Natural killer cell (primary cell): Measurements from ENCODE around the gene SSH2. TPM values are rescaled to one million over a fixed set of nuclear protein-coding genes. Genes with fewer than 3 reads are reported as not detected.

Source experiments
- ATAC-seq, 3 donors: fragments of 150-1000 bp in 2 of 3; fragments of 200-7000 bp in 1 of 3; cut with Tn5 transposase; 1 replicate in 1 of 3; 2 replicates in 2 of 3; pipeline ENCODE4 v1.10.0; 2021; ENCODE audit warnings: mild to moderate bottlenecking in 2 of 3, moderate library complexity in 2 of 3
- DNase-seq, 2 donors: peaks; one replicate each; pipeline versions ENCODE4 v3.0.0 to v3.0.0-alpha.2; 2013 to 2021; ENCODE audit warnings: mixed read lengths in 1 of 2
- H3K27ac ChIP-seq: one replicate; pipeline ENCODE4 v1.5.1; 2013; ENCODE audit warnings: mild to moderate bottlenecking, low read length
- H3K27me3 ChIP-seq: one replicate; pipeline ENCODE4 v1.6.1; 2013; ENCODE audit warnings: low read length; ENCODE audit not compliant: control insufficient read depth, insufficient read depth
- H3K36me3 ChIP-seq: one replicate; pipeline ENCODE4 v1.6.1; 2013; ENCODE audit warnings: low read length; ENCODE audit not compliant: control insufficient read depth, insufficient read depth
- H3K4me1 ChIP-seq: one replicate; pipeline ENCODE4 v1.6.1; 2013; ENCODE audit warnings: low read length; ENCODE audit not compliant: control insufficient read depth, insufficient read depth
- H3K4me3 ChIP-seq: one replicate; pipeline ENCODE4 v1.5.1; 2013; ENCODE audit warnings: low read length
- H3K9me3 ChIP-seq: one replicate; pipeline ENCODE4 v1.6.1; 2013; ENCODE audit warnings: low read length; ENCODE audit not compliant: control insufficient read depth, insufficient read depth
- H3K27ac Mint-ChIP-seq, 2 donors: one replicate each; pipeline ENCODE4 v1.8.0; 2022; ENCODE audit warnings: mild to moderate bottlenecking in 2 of 2, mixed read lengths in 2 of 2, moderate library complexity in 1 of 2
- H3K27me3 Mint-ChIP-seq, 2 donors: one replicate each; pipeline ENCODE4 v1.8.0; 2022; ENCODE audit warnings: low read depth in 2 of 2, mixed read lengths in 2 of 2
- H3K36me3 Mint-ChIP-seq: one replicate; pipeline ENCODE4 v1.8.0; 2022; ENCODE audit warnings: mixed read lengths
- H3K4me1 Mint-ChIP-seq, 2 donors: one replicate each; pipeline ENCODE4 v1.8.0; 2022; ENCODE audit warnings: mixed read lengths in 2 of 2
- H3K4me3 Mint-ChIP-seq: one replicate; pipeline ENCODE4 v1.8.0; 2022; ENCODE audit warnings: mild to moderate bottlenecking, moderate library complexity, mixed read lengths
- H3K9me3 Mint-ChIP-seq, 2 donors: one replicate each; pipeline ENCODE4 v1.8.0; 2022; ENCODE audit warnings: mixed read lengths in 2 of 2
- WGBS: methylation state at CpG from one replicate; pipeline ENCODE4 v1.1.7; 2013; ENCODE audit warnings: missing lambda C conversion rate; ENCODE audit not compliant: insufficient coverage; 5-methylcytosine and 5-hydroxymethylcytosine counted together
- intact Hi-C: fragments of 100-400 bp; cut with micrococcal nuclease; formaldehyde crosslinking; loops from one replicate; pipeline ENCODE4 v1.14.2; 2022
- total RNA-seq, 4 donors: library from RNA; stranded (reverse); fragments of 120-200 nt in 1 of 4; gene quantifications; one replicate each; pipeline versions ENCODE4 v1.2.3 to v1.2.4, GENCODE V29; 2013 to 2022
- TF ChIP-seq, protein P1 (sequence below): fragments of 200-600 bp; IDR thresholded peaks from one replicate; pipeline ENCODE4 v1.8.0; 2022; ENCODE audit warnings: antibody characterized with exemption

The SSH2 gene
- total RNA-seq, 3 donors from 2014 or later (not counting 1 experiment from before 2014, with no cell fraction given): 124 to 166 (median 144) TPM

DNA sequence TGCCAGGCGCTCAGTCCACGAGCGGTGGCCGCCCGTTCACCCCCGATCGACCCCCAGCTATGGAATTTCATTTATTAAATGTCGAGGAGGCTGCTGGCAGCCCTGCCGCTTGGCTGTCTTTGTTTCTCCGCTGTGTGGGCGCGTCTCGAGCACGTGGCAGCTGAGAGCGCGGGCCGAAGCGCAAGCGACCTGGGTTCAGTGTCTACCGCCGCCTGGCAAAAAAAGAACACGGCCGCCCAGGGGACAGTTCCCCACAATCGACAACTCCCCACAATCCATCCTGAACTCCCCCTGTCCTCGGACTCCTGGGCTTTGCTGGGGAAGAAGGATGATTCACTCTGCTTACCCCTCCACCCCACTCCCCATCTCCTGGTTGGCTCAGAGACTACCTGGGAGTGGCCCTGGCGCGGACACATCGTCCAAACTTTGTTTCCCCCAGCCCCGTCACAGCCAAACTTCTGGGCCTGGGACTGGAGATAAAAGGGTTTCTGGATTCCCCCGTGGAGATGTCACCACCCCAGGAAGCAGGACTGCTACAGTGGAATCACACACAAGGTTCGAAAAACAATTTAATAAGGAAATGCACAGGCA, 338.8 kb downstream of the SSH2 start:
- peak overlapping the region in 1 of 2 donors; percentile 40 for H3K27ac Mint-ChIP-seq
- H3K4me1 Mint-ChIP-seq: peaks cover 20 to 61% of the 10 kb centered on the region in 2 donors
- no peak overlapping the region for H3K27ac ChIP-seq

DNA sequence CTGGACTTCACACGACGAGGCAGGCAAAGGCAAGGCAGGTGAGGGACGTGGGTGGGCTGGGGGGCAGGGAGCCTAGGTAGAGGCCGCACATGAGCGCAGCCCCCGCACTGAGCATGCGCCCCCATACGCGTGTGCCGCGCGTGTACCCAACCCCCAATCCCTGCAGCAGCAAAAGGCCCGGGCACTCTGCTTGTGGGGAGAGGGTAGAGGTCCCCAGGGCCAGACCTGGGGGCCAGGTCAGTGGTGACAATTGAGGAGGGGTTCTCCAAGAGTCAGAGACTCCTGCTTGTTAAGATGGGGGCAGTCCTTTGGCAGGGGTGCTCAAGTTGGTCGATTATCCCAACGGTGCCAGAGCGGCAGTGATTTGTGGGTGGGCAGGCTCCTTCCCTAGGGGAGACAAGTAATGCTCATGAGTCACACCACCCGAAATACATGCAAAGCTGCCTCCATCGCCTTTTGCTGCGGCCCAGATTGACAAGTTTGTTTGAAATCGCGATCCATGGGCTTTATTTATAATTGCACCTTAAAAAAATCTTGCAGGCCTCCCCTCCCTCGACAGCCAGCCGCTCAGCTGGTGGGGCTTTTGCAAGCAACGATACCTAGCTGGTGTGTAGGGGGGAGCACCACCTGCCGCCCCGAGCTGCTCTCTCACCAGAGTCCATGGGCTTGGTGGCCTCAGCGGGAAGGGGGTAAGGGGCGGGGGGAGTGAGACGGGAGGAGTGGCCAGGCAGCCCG, 339.4 kb downstream of the SSH2 start:
- H3K36me3 Mint-ChIP-seq: no peaks in the 10 kb centered on the region
- Histone ChIP-seq H3K36me3 (no peaks in the 10 kb centered on the region), H3K27me3 (peaks cover 3% of the 10 kb centered on the region), H3K9me3 (no peaks in the 10 kb centered on the region), H3K27ac (no peak overlapping the region), H3K4me1 (peaks cover 72% of the 10 kb centered on the region), H3K4me3 (peak overlapping the region; percentile 61)
- peak overlapping the region; percentile 80 for H3K4me3 Mint-ChIP-seq
- ATAC-seq (no peak), DNase-seq (peak in 1 of 2 donors; percentile 48)
- intact Hi-C loops: no loop called here
- WGBS: 49% methylated on average over 30 of the region's 30 CpGs
- TF ChIP-seq, protein P1, sequence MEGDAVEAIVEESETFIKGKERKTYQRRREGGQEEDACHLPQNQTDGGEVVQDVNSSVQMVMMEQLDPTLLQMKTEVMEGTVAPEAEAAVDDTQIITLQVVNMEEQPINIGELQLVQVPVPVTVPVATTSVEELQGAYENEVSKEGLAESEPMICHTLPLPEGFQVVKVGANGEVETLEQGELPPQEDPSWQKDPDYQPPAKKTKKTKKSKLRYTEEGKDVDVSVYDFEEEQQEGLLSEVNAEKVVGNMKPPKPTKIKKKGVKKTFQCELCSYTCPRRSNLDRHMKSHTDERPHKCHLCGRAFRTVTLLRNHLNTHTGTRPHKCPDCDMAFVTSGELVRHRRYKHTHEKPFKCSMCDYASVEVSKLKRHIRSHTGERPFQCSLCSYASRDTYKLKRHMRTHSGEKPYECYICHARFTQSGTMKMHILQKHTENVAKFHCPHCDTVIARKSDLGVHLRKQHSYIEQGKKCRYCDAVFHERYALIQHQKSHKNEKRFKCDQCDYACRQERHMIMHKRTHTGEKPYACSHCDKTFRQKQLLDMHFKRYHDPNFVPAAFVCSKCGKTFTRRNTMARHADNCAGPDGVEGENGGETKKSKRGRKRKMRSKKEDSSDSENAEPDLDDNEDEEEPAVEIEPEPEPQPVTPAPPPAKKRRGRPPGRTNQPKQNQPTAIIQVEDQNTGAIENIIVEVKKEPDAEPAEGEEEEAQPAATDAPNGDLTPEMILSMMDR: no peak
- H3K9me3 Mint-ChIP-seq: no peaks in the 10 kb centered on the region
- H3K4me1 Mint-ChIP-seq: peaks cover 20 to 62% of the 10 kb centered on the region in 2 donors
- peak overlapping the region in 1 of 2 donors; percentile 83 for H3K27ac Mint-ChIP-seq
- H3K27me3 Mint-ChIP-seq: no peaks in the 10 kb centered on the region

More for the DNA sequence above, 338.8 kb downstream of the SSH2 start:
- WGBS: 16% methylated on average over 31 of the region's 31 CpGs
- DNase-seq (peak in 1 of 2 donors; percentile 57), ATAC-seq (no peak)
- Mint-ChIP-seq H3K27me3 (no peaks in the 10 kb centered on the region), H3K9me3 (no peaks in the 10 kb centered on the region), H3K36me3 (no peaks in the 10 kb centered on the region), H3K4me3 (peak overlapping the region; percentile 75)
- Histone ChIP-seq H3K4me3 (peak overlapping the region; percentile 12), H3K36me3 (no peaks in the 10 kb centered on the region), H3K4me1 (peaks cover 68% of the 10 kb centered on the region), H3K27me3 (peaks cover 3% of the 10 kb centered on the region), H3K9me3 (no peaks in the 10 kb centered on the region)
- TF ChIP-seq, protein P1: no peak
- intact Hi-C loops: no loop called here

- Mint-ChIP-seq H3K27ac (peak within 1 kb of the TSS; percentile 50 to 83), H3K4me1 (peaks cover 20 to 67% of the 10 kb centered on the region in 2 donors), H3K27me3 (no peaks in the 10 kb centered on the region), H3K4me3 (peak within 1 kb of the TSS; percentile 85), H3K36me3 (no peaks in the 10 kb centered on the region), H3K9me3 (no peaks in the 10 kb centered on the region)
- TF ChIP-seq, protein P1: no peak
- DNase-seq (peak; percentile 86 to 93), ATAC-seq (peak; percentile 86 to 95 (median 87))
- Histone ChIP-seq H3K27ac (peak within 1 kb of the TSS; percentile 66), H3K27me3 (peaks cover 3% of the 10 kb centered on the region), H3K4me3 (peak within 1 kb of the TSS; percentile 70), H3K4me1 (peaks cover 80% of the 10 kb centered on the region), H3K9me3 (no peaks in the 10 kb centered on the region), H3K36me3 (no peaks in the 10 kb centered on the region)
- intact Hi-C loops: loop anchor here (1.0 to 2.0 kb wide), 3 partner anchors 9 to 25 kb away; partner anchors contain the start of gene TP53I13
- WGBS: 6% methylated on average over 68 of the region's 70 CpGs
Measured at GRCh38 chr17:29589524-29590410, 340.3 kb downstream of the SSH2 start, which contains the start of gene GIT1. GIT1 (minus strand) TSS chr17:29589648; CDS start chr17:29589378, 270 bp downstream.
